Ovary (tissue), 9 donors: ENCODE data around the gene CRKL. TPM values are rescaled to one million over a fixed set of nuclear protein-coding genes. Genes with fewer than 3 reads are reported as not detected.
A peak's percentile ranks its signal among the peaks of the same experiment; 100 is the strongest.

ENCODE experiments used
- DNase-seq, 5 donors: peaks; one replicate each; pipeline ENCODE4 v3.0.0-alpha.2; 2019 to 2020
- H3K27ac ChIP-seq, 2 donors: fragments of 200-600 bp; one replicate each; pipeline versions ENCODE4 v1.5.1 to v1.8.0; 2019 to 2022
- H3K27me3 ChIP-seq: fragments of 200-600 bp; one replicate; pipeline ENCODE4 v1.8.0; 2022
- H3K36me3 ChIP-seq: fragments of 200-600 bp; sonication (generic); one replicate; pipeline ENCODE4 v1.5.1; 2019
- H3K4me1 ChIP-seq: one replicate; pipeline ENCODE4 v1.8.1; 2013; ENCODE audit warnings: mild to moderate bottlenecking, moderate library complexity; ENCODE audit not compliant: insufficient read depth
- H3K4me3 ChIP-seq: fragments of 200-600 bp; sonication (generic); one replicate; pipeline ENCODE4 v1.5.1; 2017
- H3K9me3 ChIP-seq, 2 donors: fragments of 200-600 bp in 1 of 2; sonication (generic) in 1 of 2; one replicate each; pipeline versions ENCODE4 v1.5.1 to v1.8.1; 2013 to 2019; ENCODE audit warnings: mild to moderate bottlenecking in 1 of 2, moderate library complexity in 1 of 2
- CTCF ChIP-seq, 3 donors: fragments of 450-650 bp in 2 of 3; fragments of 200-600 bp in 1 of 3; IDR thresholded peaks; one replicate each; pipeline versions ENCODE4 v1.5.1 to v1.8.0; 2016 to 2022; ENCODE audit warnings: antibody characterized with exemption in 3 of 3, mild to moderate bottlenecking in 1 of 3
- EP300 ChIP-seq: sonication (generic); formaldehyde crosslinking; IDR thresholded peaks from one replicate; pipeline ENCODE4 v1.6.1; 2017; ENCODE audit warnings: antibody characterized with exemption
- POLR2A ChIP-seq: fragments of 450-650 bp; IDR thresholded peaks from one replicate; pipeline ENCODE4 v1.6.1; 2017; ENCODE audit warnings: antibody characterized with exemption, mild to moderate bottlenecking, moderate library complexity
- WGBS, 3 donors: extraction: QIAGEN DNeasy Blood & Tissue Kit in 1 of 3; methylation state at CpG; one replicate each; pipeline versions ENCODE4 v1.1.5 to v1.1.7; 2013 to 2017; 5-methylcytosine and 5-hydroxymethylcytosine counted together
- intact Hi-C, 4 donors: fragments of 100-400 bp; cut with DNase I; formaldehyde crosslinking; loops; one replicate each; pipeline versions ENCODE4 v1.11.0 to v1.15.1; 2022 to 2023
- polyA plus RNA-seq, 2 donors: library from polyadenylated mRNA; stranded (reverse); fragments of 200-250 nt in 1 of 2; fragments of 350-450 nt in 1 of 2; fragmentation: Illumina TruSeq in 1 of 2; extraction: RNeasy Lipid Tissue Mini Kit (QIAGEN cat#74804) in 1 of 2; gene quantifications; one replicate each; pipeline ENCODE4 v1.2.3, GENCODE V29; 2013 to 2014
- total RNA-seq, 7 donors: library from RNA; depleted of rRNA in 2 of 7; stranded (reverse); fragments of >200 nt in 2 of 7; fragmentation: NEBNext Ultra II Directional in 3 of 7; extraction: Animal tissue kit (Norgen Biotek cat#: 25700) in 3 of 7; gene quantifications; one replicate each; pipeline versions ENCODE4 v1.1.0 to v1.2.4, GENCODE V29; 2016 to 2023
- donor health status: DM: no; HTN: no; CAD: no; lungs with moderate emphysema.
- donor health status: DM: no; HTN: no; CAD: no.
- donor health status: Bipolar disorder and iron deficiency.
- donor health status: DM: yes; HTN: yes; CAD: no.
- donor health status: DM: no; HTN: no; CAD: no.
- donor health status: DM: yes; HTN: yes; CAD: no.

Gene CRKL
- total and polyA plus RNA-seq, 9 donors, result 22.7 to 71.5 (median 51.5) TPM

GRCh38 chr22:20953668-20954500 lies 36.7 kb downstream of the CRKL start:
- intact Hi-C loops, result no loop called here
- no peak overlapping the region for H3K4me3 ChIP-seq
- no peaks in the 10 kb centered on the region for H3K27me3 ChIP-seq
- H3K4me1 ChIP-seq, result peaks cover 8% of the 10 kb centered on the region
- no peak for DNase-seq
- H3K9me3 ChIP-seq, result no peaks in the 10 kb centered on the region
- TF ChIP-seq CTCF (IDR thresholded peaks at IDR 0.05) (no peak), POLR2A (no peak)
- no peaks in the 10 kb centered on the region for H3K36me3 ChIP-seq
- no peak overlapping the region for H3K27ac ChIP-seq
- WGBS, 3 donors, result 84 to 86% (median 86%) methylated on average over 8 of the region's 8 CpGs

- TF ChIP-seq CTCF (IDR thresholded peaks at IDR 0.05) (no peak), EP300 (no peak), POLR2A (no peak)
- intact Hi-C loops, result no loop called here
- no peaks in the 10 kb centered on the region for H3K27me3 ChIP-seq
- DNase-seq, result no peak
- no peak overlapping the region for H3K27ac ChIP-seq
- peaks cover 8% of the 10 kb centered on the region for H3K4me1 ChIP-seq
- H3K4me3 ChIP-seq, result no peak overlapping the region
- H3K9me3 ChIP-seq, result no peaks in the 10 kb centered on the region
- 77 to 86% (median 85%) methylated on average over 7 of the region's 7 CpGs for WGBS, 3 donors
- no peaks in the 10 kb centered on the region for H3K36me3 ChIP-seq
Measured at GRCh38 chr22:20955548-20955947, 38.3 kb downstream of the CRKL start.

- H3K4me3 ChIP-seq, result peak overlapping the region; percentile 51
- H3K27me3 ChIP-seq, result no peaks in the 10 kb centered on the region
- peaks cover 8% of the 10 kb centered on the region for H3K4me1 ChIP-seq
- no peaks in the 10 kb centered on the region for H3K36me3 ChIP-seq
- WGBS, 3 donors, result 38 to 48% (median 41%) methylated on average over 25 to 27 of the region's 27 CpGs
- no peak overlapping the region for H3K27ac ChIP-seq
- no peak for DNase-seq
- H3K9me3 ChIP-seq, result no peaks in the 10 kb centered on the region
- intact Hi-C loops, result no loop called here
- TF ChIP-seq POLR2A (no peak), CTCF (IDR thresholded peaks at IDR 0.05) (no peak), EP300 (no peak)
Measured at GRCh38 chr22:20956258-20957101, 39.3 kb downstream of the CRKL start.

GRCh38 chr22:20957102-20957682 lies 40.0 kb downstream of the CRKL start:
- Histone ChIP-seq H3K4me3 (peak overlapping the region; percentile 51), H3K36me3 (no peaks in the 10 kb centered on the region), H3K27ac (no peak overlapping the region), H3K9me3 (no peaks in the 10 kb centered on the region), H3K4me1 (peaks cover 8% of the 10 kb centered on the region), H3K27me3 (no peaks in the 10 kb centered on the region)
- TF ChIP-seq CTCF (IDR thresholded peaks at IDR 0.05), result no peak
- no peak for TF ChIP-seq EP300
- TF ChIP-seq POLR2A, result no peak
- intact Hi-C loops, result no loop called here
- DNase-seq, result peak in 1 of 5 donors; percentile 60
- WGBS, 3 donors, result 0 to 1% (median 1%) methylated on average over 11 to 59 of the region's 59 CpGs
